ENCODE results near the gene TLR1. TPM values are rescaled to one million over a fixed set of nuclear protein-coding genes. Genes with fewer than 3 reads are reported as not detected.
A peak's percentile ranks its signal among the peaks of the same experiment; 100 is the strongest.
"Not testable (repeated sequence)": the region's sequence is repeated elsewhere in the genome, so short reads cannot be mapped to it uniquely, and the experiment has no call there.

The TLR1 gene
- total and polyA plus RNA-seq, 8 donors: 2.5 to 59.8 (median 4.8) TPM

DNA sequence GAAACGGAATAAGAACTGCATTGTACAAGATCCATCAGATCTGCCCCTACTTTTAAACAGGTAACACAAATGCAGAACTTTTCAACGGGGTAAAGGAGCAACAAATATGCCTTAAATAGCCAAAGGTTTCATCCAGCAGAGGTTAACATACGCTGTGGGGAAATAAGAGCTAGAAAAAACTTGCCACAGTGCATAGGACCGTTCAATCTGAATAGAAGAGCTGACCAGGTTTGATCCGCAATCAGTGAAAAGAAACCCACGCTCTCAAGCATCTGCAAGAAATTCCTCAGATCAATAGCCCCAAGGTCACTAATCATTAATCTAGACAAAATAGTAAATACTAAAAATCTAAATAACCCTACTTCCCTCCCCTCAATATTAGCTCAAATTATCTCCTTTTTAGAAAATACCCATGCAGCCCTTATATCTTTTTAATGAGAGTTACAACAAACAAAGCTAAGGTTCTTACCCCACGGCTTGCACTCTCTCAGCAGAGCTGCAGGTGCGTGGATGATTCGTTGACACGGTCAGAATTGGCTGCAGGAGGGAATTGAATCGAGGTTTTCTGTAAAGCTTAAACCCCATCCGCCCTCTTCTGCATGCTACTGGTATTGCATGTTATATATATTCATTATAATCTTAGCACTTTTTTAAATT, 22.0 kb downstream of the TLR1 start, which contains the start of gene TLR10:
TSS of gene TLR10 (minus strand) at position 539 of the 657 bp plus-strand sequence. CDS start 7,400 bp downstream, outside the sequence.
- H3K4me3 ChIP-seq: no peak within 1 kb of the TSS
- DNase-seq (peak in 2 of 4 donors; percentile 37 to 49), ATAC-seq (peak; percentile 89)
- intact Hi-C loops (cut with DNase I): no loop called here
- no peaks in the 10 kb centered on the region for H3K36me3 ChIP-seq
- no peaks in the 10 kb centered on the region for H3K27me3 ChIP-seq
- H3K9me3 ChIP-seq: no peaks in the 10 kb centered on the region
- peaks cover 0 to 33% of the 10 kb centered on the region in 2 donors for H3K4me1 ChIP-seq
- TF ChIP-seq CTCF (IDR thresholded peaks at IDR 0.05): peak; percentile 66 to 67
- no peak within 1 kb of the TSS for H3K27ac ChIP-seq

GRCh38 chr4:38781854-38782261, 22.7 kb downstream of the TLR1 start:
- Histone ChIP-seq H3K27me3 (no peaks in the 10 kb centered on the region), H3K36me3 (no peaks in the 10 kb centered on the region), H3K9me3 (no peaks in the 10 kb centered on the region), H3K4me3 (no peak overlapping the region), H3K4me1 (peaks cover 0 to 28% of the 10 kb centered on the region in 2 donors), H3K27ac (no peak overlapping the region)
- intact Hi-C loops (cut with DNase I): no loop called here
- DNase-seq (no peak), ATAC-seq (no peak)
- no peak for TF ChIP-seq CTCF (IDR thresholded peaks at IDR 0.05)

- ATAC-seq (no peak), DNase-seq (no peak)
- Histone ChIP-seq H3K36me3 (no peaks in the 10 kb centered on the region), H3K27me3 (no peaks in the 10 kb centered on the region), H3K4me1 (peaks cover 0 to 21% of the 10 kb centered on the region in 2 donors), H3K27ac (no peak overlapping the region), H3K4me3 (no peak overlapping the region), H3K9me3 (no peaks in the 10 kb centered on the region)
- no peak for TF ChIP-seq CTCF (IDR thresholded peaks at IDR 0.05)
- intact Hi-C loops (cut with DNase I): no loop called here
These were observed 23.6 kb downstream of the TLR1 start for GRCh38 chr4:38780833-38781484.

DNA sequence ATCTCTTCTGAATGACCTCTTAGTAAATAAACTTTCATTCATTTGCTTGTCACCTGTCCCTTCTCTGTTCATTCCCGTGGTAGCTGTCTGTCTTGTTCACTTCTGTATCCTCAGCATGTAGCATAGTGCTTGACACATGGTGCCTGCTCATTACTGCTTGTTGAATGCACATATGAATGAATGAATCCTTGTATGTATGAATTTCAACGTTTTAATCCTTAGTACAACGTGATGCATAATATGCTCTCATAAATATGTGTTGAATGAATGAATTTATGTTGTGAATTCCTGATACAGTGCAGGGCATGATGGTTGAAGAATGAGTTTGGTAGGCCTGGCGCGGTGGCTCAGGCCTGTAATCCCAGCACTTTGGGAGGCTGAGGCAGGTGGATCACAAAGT, 24.8 kb downstream of the TLR1 start:
- DNase-seq: no peak
- intact Hi-C loops (cut with DNase I): no loop called here
- no peak for TF ChIP-seq CTCF (IDR thresholded peaks at IDR 0.05)
- Histone ChIP-seq H3K27ac (no peak overlapping the region), H3K9me3 (no peaks in the 10 kb centered on the region), H3K4me1 (peaks cover 0 to 9% of the 10 kb centered on the region in 2 donors), H3K27me3 (no peaks in the 10 kb centered on the region), H3K36me3 (no peaks in the 10 kb centered on the region), H3K4me3 (no peak overlapping the region)
- no peak for ATAC-seq

DNA sequence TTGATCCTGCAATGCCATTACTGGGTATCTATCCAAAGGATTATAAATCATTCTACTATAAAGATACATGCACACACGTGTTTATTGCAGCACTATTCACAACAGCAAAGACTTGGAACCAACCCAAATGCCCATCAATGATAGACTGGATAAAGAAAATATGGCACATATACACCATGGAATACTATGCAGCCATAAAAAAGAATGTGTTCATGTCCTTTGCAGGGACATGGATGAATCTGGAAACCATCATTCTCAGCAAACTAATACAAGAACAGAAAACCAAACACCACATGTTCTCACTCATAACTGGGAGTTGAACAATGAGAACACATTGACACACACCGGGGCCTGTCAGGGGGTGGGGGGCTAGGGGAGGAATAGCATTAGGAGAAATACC, 26.7 kb downstream of the TLR1 start:
- H3K9me3 ChIP-seq; H3K27me3 ChIP-seq; H3K27ac ChIP-seq; intact Hi-C loops (cut with DNase I); DNase-seq; H3K36me3 ChIP-seq; H3K4me1 ChIP-seq; ATAC-seq; H3K4me3 ChIP-seq: not testable (repeated sequence)

All from left lung (tissue), 10 donors.